Tongue (tissue), 2 donors: ENCODE data around the gene KIAA1191. TPM values are rescaled to one million over a fixed set of nuclear protein-coding genes. Genes with fewer than 3 reads are reported as not detected.
"Not testable (repeated sequence)": the region's sequence is repeated elsewhere in the genome, so short reads cannot be mapped to it uniquely, and the experiment has no call there.

ENCODE experiments used
- DNase-seq: peaks from one replicate; pipeline ENCODE4 v3.0.0-alpha.2; 2015
- total RNA-seq: library from RNA; depleted of rRNA; stranded (reverse); fragments of >200 nt; gene quantifications from one replicate; pipeline ENCODE4 v1.2.3, GENCODE V29; 2014

Gene KIAA1191, protein sequence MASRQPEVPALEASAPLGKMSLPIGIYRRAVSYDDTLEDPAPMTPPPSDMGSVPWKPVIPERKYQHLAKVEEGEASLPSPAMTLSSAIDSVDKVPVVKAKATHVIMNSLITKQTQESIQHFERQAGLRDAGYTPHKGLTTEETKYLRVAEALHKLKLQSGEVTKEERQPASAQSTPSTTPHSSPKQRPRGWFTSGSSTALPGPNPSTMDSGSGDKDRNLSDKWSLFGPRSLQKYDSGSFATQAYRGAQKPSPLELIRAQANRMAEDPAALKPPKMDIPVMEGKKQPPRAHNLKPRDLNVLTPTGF
- total RNA-seq = 31.7 TPM

DNA sequence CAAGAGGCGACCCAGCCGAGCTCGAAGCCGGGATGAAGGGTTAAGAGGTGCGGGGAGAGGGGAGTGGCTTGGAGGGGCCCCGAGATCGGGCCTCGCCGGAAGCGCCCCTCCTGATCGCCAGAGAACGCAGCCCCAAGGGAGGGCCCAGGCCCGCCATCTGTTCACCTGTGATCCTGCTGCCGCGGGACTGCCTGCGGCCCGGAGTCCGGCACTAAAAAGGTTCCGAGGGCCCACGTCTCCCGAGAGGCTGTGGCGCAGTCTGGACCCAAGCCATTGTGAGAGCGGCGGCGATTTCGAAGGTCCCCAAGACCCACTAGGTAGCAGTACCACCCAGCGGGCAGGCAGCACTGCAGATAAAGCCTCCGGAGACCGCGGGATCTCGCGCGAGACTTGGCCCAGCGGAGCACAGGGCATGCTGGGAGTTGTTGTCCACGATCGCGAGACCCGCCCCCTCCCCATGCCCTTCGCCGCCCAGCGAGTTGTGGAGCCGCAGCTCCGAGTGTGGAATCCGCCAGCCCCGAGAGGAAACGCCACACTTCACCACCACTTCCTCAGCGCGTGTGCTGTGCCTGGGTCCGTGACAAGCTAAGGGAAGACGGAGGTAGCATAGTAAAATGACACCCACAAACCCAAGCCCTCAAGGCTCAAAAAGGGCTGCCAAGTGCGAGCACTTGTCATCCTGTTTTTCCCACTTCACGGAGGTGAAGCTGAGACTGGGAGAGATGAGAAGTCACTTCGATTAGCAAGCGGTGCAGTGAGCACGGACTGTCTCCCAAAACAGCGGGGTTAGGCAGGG, at the start of gene KIAA1191:
KIAA1191 (minus strand) TSS at position 328 of the 796 bp plus-strand sequence. CDS start 2,256 bp downstream, outside the sequence.
- DNase-seq = peak; percentile 95

DNA sequence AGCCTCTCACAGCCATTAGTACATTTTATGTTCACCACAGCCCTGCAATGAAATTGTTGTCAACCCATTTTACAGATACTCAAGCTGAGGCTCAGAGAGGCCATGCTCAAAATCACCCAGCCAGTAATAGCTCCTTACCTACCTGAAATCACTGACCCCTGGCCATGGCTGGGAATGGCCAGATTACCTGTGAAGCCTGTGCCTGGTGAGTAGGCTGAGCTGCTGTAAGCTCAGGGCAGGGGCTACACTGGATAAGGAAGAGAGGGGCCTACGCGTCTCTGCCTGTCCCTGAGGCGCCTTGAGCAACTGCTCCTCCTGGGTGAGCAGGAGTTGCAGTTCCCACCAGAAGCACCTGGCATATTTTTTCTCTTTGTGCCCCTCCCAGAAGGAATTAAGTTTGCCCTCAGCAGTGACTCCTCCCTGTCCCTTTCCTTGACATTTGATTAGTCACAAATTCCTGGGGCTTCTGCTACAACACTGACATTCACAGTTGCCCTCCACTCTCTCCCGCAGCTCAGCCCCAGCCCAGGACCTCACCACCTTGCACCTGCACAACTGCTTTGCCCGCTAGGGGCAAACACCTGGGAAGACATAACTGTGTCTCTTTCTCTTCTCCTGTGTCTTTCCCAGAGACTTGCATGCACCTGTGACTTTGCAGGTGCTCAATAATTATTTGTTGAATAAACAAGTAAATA, 49.1 kb upstream of the KIAA1191 start:
- DNase-seq = no peak

DNA sequence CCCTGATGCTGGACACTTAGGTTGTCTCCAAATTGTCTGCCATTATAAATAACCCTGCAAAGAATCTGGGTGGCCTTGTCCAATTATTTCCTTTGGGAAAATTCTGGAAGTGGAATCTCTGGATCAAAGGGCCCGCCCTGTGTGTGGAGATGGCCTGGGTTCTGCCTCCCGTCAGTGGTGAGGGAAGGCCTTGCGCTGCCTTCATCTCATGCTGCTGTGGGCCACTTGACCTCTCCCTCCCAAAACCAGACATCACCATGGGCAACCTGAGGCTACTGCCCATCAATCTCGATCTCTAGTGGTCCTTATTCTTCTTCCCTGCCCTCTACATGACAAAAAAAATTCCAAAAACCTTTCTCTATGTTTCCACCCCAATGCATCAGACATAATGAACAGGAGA, 48.2 kb upstream of the KIAA1191 start:
- no peak for DNase-seq

DNA sequence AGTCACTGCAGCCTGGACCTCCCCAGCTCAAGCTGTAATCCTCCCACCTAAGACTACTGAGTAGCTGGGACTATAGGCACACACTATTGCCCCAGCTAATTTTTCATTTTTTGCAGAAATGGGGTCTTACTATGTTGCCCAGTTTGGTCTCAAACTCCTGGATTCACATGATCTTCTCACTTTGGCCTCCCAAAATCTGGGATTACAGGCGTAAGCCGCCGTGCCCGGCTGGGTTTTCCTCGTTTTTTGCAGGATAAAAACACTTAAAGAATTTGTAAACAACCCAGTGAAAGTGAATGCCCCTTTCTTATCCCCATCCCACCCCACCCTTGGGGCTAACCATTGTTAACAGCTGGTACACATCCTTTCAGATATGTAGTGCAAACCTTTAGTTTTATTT, 47.0 kb upstream of the KIAA1191 start:
- DNase-seq = no peak

DNA sequence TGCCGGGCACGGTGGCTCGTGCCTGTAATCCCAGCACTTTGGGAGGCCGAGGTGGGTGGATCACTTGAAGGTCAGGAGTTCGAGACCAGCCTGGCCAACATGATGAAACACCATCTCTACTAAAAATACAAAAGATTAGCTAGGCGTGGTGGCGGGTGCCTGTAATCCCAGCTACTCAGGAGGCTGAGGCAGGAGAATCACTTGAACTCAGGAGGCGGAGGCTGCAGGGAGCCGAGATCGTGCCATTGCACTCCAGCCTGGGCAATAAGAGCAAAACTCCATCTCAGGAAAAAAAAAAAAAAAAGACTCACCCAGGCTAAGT, 46.6 kb upstream of the KIAA1191 start:
- DNase-seq = not testable (repeated sequence)

DNA sequence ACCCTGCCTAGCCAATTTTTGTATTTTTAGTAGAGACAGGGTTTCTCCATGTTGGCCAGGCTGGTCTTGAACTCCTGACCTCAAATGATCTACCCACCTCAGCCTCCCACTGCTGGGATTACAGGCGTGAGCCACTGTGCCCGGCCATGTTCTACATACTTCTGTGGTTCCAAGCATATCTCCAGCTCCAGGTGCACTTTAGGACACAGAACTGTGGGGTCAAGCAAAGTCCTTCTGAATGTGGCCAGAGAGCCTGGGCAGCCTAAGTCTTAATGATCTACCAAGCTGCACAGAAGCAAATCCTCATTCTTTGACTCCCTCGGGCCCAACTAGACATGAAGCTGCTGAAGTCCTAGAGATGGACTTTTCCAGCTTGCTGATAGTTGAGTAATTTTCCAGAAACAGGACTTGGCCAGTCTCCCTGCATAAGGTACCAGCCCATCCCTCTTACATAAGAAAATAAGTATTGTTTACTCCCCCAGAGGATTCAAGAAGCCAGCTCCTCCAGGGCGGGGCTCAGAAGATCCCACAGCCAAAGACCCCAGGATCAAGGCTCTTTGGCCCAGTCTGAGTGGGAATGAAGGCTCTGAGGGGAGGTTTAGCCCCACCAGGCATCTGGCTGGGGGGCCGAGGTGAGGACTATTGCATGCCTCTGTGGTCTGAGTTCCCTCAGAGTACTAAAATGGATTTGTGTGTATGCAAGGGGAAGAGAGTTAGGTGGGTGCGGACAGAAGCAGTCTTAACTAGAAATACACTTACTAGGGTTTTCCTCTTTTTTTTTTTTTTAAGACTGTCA, 46.1 kb upstream of the KIAA1191 start:
- DNase-seq = no peak

DNA sequence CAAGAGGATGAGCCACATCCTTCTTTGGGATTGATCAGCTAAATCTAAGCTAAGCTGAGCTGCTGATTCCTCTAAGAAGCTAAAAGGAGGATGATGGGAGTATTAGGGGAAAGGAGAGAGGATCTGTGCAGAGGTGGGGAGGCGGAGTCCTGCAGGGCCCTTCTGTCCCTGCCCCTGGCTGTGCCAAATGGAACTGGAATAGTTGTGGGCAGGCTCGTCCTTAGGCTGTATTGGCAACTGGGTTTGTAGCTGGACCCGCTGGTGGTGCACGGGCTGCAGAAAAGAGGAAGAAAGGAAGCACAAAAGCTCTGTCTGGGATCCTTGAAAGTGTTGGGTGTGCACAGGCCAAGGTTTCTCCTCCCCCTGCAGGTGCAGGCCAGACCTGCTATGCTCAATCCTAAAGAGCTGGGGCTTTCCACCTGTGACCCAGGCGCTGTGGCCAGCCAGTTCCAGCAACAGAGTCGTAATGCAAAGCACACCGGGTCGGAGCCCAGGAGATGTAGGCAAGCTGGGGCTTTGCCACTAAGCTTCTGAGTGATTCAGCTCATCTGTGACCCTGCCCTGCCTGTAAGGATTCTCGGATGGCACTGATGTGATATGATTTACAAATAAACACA, 45.0 kb upstream of the KIAA1191 start:
- no peak for DNase-seq

DNA sequence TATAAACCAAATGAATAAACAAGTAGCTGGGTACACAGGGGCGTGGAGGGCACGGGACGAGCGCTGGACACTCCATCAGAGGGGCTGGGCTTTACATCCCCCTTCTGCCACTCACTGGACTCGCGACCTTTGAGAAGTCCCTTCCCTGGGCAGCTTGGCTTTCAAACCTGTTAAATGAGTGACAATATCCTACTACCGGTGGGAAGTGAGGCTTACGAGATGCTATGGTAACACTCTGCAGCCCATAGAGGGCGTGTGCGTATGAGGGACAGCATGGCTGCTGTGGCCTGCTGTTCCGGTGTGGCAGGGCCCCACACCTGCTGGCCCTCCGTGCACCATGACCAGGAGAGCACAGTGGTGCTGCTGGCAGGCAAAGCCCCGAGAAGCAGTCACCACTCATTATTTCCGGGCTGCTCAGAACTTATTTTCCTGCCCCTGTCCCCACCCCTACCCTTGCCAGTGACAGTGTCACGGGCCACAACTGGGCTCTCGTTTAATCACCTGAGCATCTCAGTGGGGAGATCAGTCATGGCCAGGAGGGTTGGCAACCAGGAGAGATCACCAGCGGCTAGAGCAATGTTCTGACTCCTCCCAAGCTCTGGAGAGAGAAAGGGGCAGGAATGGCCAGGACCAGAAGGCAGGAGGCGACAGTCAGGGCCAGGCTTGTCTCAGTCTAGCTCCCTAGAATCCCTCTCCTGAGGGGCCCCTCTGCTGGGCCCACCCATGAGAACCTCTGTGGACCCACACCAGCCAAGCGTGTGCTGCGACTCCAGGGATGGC, 44.3 kb upstream of the KIAA1191 start:
- DNase-seq = no peak

DNA sequence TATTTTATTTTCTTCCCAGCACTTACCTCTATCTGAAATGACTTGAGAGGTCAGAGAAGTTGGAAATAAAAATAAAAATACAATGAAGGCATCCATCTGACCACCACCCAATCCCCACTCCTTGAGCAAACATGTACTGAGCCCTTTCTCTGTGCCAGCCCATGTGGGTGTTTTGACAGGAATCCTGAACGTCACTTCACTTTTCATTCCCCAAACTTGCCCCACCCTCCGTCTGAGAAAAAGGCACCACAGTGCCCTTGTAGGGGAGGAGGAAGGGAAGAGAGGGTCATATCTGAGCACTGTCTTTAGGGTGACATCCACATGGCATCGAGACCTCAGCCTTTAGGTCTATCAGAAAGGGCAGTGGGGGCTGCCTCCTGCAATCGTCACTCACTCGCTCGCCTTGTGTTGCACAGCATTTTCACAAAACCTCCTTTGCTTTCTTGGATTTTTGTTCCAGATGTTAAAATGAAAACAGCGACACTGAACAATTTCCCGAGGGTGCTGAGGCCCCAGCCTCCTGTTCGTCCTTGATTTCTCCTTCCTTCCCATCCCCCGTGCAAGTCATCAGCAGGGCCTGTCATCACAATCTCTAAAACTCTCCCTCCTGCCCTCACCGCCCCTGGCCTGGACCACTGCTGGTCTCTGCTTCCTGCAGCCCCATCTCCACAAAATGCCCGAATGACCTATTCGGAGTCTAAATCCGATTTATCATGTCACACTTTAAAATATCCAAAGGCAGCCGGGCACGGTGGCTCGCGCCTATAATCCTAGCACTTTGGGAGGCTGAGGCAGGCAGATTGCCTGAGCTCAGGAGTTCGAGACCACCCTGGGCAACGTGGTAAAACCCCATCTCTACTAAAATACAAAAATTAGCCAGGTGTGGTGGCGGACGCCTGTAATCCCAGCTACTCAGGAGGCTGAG, 40.0 kb upstream of the KIAA1191 start:
- no peak for DNase-seq

DNA sequence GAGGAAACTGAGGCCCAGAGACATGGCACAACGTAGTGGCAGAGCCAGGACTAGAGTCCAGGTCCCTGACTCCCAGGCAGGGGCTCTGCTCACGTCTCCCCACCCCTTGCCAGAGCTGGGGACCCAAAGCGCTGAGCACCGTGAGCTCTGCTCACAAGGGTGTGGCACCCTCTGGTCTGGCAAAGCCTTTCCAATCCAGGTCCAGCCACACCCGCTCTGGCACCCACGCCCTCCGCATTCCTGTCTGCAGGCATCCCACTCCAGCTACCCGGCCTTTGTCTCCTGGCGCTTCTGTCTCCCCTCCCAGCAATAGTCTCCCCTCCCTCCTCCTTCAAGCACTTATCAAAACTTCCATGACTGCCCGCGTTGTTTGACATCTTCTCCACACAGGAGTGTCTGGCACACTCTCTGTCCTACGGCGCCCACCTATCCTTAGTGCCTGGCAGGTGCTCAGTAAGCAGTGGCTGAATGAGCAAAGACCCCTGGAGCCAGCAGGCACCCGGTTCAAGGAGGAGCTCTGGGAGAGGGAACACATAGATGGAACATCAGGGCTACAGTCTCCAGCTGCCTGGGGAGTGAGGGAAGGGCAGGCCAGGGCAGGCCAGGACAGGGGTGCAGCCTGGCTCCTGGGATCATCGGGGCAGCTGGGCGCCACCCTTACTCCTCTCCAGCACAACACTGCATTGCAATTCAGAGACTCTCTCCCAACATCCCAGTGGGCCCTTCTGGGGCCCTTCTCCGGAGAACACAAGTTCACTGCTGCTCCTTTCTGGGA, 39.0 kb upstream of the KIAA1191 start:
- no peak for DNase-seq

DNA sequence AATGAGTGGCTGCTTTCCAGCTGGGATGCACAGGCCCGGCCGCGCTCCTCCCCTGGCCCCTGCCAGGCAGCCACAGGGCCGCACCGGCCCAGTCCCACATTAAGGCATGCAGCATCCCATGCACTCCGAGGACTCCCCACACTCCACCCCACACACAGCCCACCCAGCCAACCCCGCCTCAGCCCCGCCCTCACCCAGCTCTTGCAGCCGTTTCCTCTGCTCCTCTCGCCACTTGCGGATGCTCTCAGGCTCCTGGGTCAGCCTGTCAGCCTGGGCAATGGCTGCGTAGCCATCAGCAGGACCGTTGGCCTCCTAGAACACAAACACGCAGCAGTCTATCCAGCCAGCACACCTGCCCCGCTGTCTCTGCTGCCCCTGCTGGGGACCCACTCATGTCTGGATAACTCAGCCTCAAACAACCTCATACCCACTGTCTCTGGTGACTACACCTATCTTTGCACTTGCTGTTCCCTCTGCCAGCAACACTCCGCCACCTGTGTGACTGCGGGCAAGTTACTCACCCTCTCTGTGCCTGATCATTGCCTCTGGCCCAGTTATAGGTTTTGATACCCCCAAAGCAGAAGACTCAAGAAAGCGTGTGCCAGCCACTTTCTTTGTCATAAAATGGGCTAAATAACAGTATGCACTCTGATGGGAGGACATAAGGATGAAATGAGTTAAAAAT, 36.3 kb upstream of the KIAA1191 start:
- no peak for DNase-seq

DNA sequence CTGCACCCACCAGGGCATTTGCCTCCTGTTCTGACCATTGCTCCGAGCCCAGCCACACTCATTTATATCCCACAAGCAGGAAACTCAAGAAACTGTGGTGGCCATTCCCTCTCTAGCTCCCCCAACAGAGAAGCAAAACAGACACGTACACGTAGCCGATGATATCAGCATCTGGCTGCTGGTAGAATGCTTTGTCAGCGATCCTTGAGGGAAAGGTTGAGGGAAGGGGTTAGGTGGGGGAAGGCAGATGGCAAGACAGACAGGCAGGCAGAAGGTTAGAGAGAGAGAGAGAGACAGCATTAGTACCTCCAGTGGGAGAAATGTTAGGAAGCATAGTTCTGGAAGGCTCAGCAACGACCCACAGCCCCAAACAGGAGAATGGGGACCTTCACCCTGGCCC, 34.8 kb upstream of the KIAA1191 start:
- DNase-seq = no peak

DNA sequence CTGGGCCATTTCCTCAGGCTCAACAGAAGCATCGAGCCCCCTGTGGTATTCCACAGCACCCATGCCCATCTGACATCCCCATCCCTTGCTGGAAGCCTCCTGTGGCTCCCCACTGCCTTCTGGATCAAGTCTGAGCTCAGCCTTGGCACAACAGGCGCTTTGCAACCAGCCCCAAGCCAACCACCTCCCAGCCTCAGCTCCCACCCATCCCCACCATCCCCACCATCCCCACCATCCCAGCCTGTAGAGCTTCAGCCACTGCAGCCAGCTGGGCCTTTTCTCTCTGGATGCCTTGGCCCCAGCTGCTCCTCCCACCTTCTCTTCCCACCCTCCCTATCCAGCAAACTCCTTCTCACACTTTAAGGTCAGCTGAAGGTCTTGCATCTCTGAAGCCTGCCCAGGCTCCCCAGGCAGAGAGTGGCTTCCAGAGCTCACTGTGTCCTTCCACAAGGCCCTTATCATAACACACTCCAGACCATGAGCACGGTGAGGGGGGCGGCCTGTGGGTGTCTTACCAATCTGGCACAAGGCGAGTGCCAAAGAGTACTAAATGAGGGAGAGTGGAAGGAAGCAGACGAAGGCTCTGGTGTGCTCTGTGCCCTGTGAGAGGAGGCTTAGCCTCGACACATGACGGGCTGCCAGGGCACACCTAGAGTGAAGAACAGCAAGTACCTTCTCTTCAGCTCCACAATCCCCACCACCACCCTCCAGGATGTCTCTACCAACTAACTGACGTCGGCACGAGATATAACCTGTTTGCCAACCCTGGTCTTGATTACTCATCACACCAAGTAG, 33.5 kb upstream of the KIAA1191 start:
- no peak for DNase-seq

DNA sequence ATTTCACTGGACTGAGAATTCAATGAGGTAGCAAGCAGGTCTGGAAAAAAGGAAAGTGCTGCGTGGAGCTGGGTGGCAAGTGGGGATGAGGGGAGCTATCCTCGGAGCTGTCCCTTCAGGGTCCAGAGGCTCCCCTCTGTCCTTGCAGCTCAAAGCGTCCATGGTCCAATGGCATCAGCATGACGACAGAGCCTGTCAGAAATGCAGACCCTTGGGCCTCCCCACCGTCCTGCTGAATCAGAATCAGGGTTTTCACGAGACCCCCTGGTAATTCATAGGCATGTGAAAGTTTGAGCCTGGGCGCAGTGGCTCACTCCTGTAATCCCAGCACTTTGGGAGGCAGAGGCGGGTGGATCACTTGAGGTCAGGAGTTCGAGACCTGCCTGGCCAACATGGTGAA, 32.5 kb upstream of the KIAA1191 start:
- DNase-seq = no peak

DNA sequence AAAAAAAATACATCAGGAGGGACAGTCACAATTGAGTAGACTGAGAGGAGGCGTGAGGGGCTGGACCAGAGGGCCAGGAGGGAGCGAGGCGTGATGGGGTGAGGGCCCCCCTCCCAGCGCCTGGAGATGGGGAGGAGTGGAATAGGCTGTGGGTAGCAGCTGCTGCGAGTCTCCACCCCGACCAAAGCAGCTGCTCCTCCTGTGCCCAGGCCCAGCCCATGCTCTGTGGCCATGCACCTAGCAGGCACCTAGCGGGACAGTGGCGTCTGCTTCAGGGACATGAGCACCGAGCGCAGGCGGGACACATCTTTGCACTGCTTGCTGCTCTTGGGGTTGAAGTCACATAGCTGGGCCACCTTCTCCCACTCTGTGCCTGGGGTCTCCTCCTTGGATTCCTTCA, 31.0 kb upstream of the KIAA1191 start:
- DNase-seq = peak; percentile 14

DNA sequence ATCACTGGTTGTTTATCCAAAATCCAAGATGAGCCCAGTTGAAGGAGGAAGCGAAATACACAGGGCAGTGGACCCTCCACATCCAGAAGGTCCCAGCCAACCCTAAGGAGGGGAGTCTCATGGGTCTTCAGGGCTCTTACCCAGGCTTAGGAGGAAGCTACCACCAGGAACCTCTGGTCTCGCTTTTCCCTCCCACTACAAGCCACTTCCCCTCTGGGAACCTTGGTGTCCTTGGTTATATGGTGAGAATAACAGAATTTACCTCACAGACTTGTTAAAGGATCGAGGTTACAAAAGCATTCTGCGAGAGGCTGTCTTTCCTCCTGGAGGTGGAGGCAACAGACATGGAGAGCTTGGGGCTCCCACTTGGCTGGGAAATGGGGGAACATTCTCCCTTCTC, 30.4 kb upstream of the KIAA1191 start:
- DNase-seq = no peak

DNA sequence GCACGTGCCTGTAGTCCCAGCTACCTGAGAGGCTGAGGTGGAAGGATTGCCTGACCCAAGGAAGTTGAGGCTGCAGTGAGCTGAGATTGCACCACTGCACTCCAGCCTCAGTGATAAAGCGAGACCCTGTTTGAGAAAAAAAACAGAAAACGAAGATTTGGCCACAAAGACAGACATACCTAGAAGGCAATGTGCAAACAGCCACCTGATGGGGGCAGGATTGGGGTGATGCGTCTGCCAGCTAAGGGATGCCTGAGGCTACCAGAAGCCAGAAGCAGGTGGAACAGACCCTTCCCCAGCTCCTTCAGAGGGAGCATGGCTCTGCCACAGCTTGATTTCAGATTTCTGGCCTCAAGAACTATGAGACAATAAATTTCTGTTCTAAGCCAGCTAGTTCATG, 29.9 kb upstream of the KIAA1191 start:
- no peak for DNase-seq
